A549 (cell line): ENCODE results near the gene GTPBP2.

ENCODE experiments used
- EHMT2 ChIP-seq: fragments of 200-600 bp; sonication (generic); IDR thresholded peaks from 2 replicates; pipeline ENCODE4 v1.6.1; 2016; ENCODE audit warnings: antibody characterized with exemption, low read depth, mild to moderate bottlenecking, moderate library complexity
- HOXB13 ChIP-seq: fragments of 250-450 bp; sonication (Bioruptor Pico); IDR thresholded peaks from 2 replicates; pipeline ENCODE4 v1.5.0; 2020; ENCODE audit warnings: low read depth, mild to moderate bottlenecking, moderate library complexity
- KDM1A ChIP-seq: fragments of 200-600 bp; sonication (generic); IDR thresholded peaks from 2 replicates; pipeline ENCODE4 v1.6.1; 2016; ENCODE audit warnings: low read depth, mild to moderate bottlenecking
- KDM5A ChIP-seq: fragments of 200-600 bp; sonication (generic); IDR thresholded peaks from 2 replicates; pipeline ENCODE4 v1.6.1; 2016; ENCODE audit warnings: antibody characterized with exemption, mild to moderate bottlenecking
- NFE2L2 ChIP-seq: fragments of 150-350 bp; conservative IDR thresholded peaks from 2 replicates; pipeline ENCODE4 v1.6.1; 2014; ENCODE audit warnings: low read length
- NR3C1 ChIP-seq: fragments of >200 bp; sonication (Bioruptor Twin); formaldehyde crosslinking; IDR thresholded peaks from 3 replicates; pipeline ENCODE4 v1.6.1; 2017
- POLR2A ChIP-seq: IDR thresholded peaks from 2 replicates; pipeline ENCODE4 v1.6.1; 2012; ENCODE audit warnings: mild to moderate bottlenecking, low read length
- RAD21 ChIP-seq, 2 experiments: fragments of >200 bp in 1 of 2; sonication (Bioruptor Twin) in 1 of 2; formaldehyde crosslinking in 1 of 2; IDR thresholded peaks in 1 of 2; conservative IDR thresholded peaks in 1 of 2; 2 replicates in 1 of 2; 3 replicates in 1 of 2; pipeline ENCODE4 v1.6.1; 2012 to 2018; ENCODE audit warnings: inconsistent platforms in 1 of 2
- RCOR1 ChIP-seq: fragments of 150-350 bp; IDR thresholded peaks from 2 replicates; pipeline ENCODE4 v1.6.1; 2014; ENCODE audit warnings: antibody characterized with exemption, low read length, low read depth
- SMC3 ChIP-seq: fragments of >200 bp; sonication (Bioruptor Twin); formaldehyde crosslinking; IDR thresholded peaks from 3 replicates; pipeline ENCODE4 v1.6.1; 2018; ENCODE audit warnings: inconsistent platforms
- TF ChIP-seq, protein P1 (sequence below): fragments of >200 bp; sonication (Bioruptor Twin); formaldehyde crosslinking; IDR thresholded peaks from 3 replicates; pipeline ENCODE4 v1.5.1; 2016
- TF ChIP-seq, protein P2 (sequence below): fragments of 150-350 bp; IDR thresholded peaks from 2 replicates; pipeline ENCODE4 v1.6.1; 2014; ENCODE audit warnings: low read depth, mild to moderate bottlenecking, low read length

- no peak for TF ChIP-seq RAD21 (conservative IDR thresholded peaks at IDR 0.05 in 1 of 2, IDR thresholded peaks at IDR 0.05 in 1 of 2)
- TF ChIP-seq, protein P1, sequence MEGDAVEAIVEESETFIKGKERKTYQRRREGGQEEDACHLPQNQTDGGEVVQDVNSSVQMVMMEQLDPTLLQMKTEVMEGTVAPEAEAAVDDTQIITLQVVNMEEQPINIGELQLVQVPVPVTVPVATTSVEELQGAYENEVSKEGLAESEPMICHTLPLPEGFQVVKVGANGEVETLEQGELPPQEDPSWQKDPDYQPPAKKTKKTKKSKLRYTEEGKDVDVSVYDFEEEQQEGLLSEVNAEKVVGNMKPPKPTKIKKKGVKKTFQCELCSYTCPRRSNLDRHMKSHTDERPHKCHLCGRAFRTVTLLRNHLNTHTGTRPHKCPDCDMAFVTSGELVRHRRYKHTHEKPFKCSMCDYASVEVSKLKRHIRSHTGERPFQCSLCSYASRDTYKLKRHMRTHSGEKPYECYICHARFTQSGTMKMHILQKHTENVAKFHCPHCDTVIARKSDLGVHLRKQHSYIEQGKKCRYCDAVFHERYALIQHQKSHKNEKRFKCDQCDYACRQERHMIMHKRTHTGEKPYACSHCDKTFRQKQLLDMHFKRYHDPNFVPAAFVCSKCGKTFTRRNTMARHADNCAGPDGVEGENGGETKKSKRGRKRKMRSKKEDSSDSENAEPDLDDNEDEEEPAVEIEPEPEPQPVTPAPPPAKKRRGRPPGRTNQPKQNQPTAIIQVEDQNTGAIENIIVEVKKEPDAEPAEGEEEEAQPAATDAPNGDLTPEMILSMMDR, result no peak
- no peak for TF ChIP-seq NR3C1
- TF ChIP-seq KDM1A, result no peak
- TF ChIP-seq EHMT2, result no peak
- no peak for TF ChIP-seq HOXB13
- TF ChIP-seq, protein P2, sequence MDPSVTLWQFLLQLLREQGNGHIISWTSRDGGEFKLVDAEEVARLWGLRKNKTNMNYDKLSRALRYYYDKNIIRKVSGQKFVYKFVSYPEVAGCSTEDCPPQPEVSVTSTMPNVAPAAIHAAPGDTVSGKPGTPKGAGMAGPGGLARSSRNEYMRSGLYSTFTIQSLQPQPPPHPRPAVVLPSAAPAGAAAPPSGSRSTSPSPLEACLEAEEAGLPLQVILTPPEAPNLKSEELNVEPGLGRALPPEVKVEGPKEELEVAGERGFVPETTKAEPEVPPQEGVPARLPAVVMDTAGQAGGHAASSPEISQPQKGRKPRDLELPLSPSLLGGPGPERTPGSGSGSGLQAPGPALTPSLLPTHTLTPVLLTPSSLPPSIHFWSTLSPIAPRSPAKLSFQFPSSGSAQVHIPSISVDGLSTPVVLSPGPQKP, result no peak
- TF ChIP-seq SMC3, result no peak
- no peak for TF ChIP-seq POLR2A
- TF ChIP-seq KDM5A, result no peak
- TF ChIP-seq RCOR1, result no peak
- TF ChIP-seq NFE2L2, result no peak
Observed at GRCh38 chr6:43673444-43674084, 44.5 kb upstream of the GTPBP2 start.
